ENCODE results near the gene CDC42BPB.
"Not testable (repeated sequence)": the region's sequence is repeated elsewhere in the genome, so short reads cannot be mapped to it uniquely, and the experiment has no call there.

CDC42BPB gene

DNA sequence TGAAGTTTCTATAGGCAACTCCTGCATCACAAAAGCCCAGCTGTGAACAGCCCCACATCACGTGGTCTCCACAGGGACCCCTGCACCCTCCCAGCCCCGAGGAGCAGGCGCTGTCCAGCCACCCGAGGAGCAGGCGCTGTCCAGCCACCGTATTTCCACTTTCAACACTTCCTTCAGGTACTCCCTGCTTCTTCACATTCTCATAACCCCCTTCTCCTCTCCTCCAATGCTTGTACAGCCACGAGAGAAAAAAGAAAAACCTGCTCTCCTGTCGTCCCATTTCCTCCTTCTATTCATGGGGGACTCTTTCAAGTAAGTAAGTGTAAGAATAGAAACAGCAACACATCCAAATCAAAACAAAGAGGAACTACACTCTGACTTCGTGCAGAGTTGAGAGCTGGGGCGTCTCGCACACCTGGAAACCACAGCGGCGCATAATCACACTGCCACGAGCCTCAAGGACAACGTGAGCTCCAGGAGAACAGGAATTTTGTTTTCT is 11.9 kb downstream of the CDC42BPB start:
- DNase-seq, result no peak

DNA sequence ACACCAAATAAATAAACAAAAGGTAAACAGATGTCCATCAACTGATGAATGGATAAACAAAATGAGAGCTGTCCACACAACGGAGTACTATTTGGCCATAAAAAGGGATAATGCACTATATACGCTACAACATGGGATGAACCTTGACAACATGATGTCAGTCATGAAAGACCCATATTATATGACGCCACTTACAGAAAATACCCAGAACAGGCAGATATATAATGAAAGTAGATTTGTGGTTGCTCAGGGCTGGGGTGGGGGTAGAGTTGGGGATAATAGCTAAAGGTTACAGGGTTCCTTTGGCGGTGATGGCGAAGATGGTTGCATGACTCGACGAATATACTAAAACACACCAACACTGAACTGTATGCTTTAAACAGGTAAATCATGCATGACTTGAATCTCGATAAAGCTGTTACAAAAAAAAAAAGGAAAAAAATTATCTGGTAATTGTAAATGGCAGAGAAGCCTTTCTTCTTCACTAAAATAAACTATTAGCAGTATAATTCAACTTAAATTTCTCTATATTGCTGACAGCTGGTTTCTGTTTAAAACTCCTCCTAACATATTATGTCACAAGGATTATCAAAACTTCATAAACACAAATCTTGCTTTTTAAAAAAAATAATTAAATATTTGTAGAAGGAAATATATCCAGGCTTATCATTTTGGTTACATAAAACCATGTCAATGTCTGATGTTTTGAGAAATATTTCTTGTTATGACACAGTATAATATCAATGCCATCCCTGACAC is 13.9 kb downstream of the CDC42BPB start:
- DNase-seq, result no peak

DNA sequence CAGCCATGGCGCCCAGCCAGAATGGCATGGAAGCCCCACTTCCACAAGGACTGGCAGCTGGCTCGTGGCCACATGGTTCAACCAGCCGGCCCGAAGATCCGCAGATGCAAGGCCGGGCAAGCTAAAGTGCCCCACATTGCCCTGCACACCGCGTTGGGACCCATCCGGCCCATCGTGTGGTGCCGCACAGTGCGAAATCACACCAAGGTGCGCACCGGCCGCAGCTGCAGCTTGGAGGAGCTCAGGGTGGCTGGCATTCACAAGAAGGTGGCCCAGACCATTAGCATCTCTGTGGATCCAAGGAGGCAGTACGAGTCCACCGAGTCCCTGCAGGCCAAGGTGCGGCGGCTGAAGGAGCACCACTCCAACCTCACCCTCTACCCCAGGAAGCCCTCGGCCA is 15.9 kb downstream of the CDC42BPB start:
- DNase-seq, result no peak

DNA sequence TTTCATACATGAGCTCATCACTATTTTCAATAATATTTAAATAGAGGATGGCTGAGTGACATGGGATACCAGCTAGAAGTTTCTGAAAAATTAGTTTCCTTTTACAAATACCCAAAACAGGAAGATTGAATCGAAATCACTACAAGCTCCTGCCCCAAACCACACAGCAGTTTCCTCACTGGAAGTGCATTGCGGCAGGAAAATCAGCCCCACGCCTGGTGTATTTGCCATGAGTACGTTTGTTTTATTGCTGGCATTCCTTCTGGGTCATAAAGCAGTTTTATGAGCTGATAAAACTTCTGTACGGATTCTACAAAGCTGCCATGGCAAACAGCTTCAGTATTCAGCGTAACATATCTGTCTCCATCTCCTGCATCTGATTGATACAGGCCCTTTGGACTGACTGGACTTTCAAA is 23.7 kb downstream of the CDC42BPB start:
- DNase-seq, result no peak

DNA sequence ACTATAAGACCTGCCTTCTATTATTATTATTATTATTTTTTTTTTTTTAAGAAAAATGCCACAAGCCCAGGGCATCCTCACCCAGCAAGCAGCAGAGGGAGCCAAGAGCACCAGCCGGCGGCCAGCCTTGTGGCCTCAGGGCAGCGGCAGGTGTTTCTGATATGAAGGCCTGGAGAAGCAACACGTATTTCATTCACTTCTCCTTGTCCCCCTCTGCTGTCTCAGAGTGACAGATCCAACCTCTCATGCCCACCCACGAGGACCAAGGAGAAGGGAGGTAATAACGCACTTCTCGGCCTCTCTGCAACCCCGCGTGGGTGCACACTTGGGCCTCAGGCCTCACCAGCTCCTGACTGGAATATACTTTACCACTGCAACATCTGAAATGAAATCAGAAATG is 25.4 kb downstream of the CDC42BPB start:
- DNase-seq, result no peak

DNA sequence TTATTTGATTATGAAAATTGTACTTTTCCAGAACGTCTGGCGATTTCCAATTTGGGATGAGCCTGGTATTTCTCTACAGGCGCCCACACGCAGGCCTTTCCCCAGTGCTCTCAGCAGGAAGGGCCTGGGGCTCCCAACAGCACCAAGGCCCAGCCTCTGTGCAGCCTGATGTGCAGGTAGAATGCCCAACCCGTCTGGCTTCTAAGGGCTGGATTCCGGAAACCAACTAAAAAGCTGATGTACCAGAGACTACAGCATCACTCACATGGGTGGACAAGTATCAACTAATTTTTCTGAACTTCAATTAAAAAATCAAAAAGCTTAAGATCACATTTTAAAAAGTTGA is 25.8 kb downstream of the CDC42BPB start:
- no peak for DNase-seq

DNA sequence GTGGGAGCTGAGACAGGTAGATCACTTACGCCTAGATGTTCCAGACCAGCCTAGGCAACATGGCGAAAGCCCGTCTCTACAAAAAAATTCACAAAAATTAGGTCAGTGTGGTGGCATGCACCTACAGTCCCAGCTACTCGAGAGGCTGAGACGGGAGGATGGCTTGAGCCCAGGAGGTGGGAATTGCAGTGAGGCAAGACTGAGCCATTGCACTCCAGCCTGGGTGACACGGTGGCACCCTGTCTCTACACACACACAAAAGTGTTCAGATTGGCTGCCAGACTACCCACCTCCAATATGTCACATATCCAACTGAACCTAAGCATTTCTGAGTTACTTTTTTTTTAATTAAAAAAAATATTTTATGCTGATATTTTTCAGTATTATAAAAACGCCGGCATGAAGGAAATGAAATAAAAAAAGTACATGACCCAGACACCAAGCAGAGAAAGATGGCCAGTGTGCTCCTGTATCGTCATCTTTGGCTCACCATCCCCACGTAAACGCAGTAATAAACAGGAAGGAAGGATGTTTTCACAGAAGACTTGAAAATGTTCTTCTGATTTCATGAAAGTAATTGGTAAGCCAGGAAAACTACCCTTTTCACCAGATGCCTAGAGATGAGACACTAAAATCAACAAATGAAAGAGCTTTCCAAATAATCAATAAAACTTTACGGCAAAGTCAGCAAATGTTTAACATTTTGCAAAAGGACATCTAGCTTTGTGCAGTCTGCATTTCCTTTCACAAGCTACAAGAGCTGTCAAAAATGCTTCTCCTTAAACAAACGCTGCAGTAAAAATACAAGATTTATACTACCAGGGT is 26.4 kb downstream of the CDC42BPB start:
- DNase-seq, result no peak

DNA sequence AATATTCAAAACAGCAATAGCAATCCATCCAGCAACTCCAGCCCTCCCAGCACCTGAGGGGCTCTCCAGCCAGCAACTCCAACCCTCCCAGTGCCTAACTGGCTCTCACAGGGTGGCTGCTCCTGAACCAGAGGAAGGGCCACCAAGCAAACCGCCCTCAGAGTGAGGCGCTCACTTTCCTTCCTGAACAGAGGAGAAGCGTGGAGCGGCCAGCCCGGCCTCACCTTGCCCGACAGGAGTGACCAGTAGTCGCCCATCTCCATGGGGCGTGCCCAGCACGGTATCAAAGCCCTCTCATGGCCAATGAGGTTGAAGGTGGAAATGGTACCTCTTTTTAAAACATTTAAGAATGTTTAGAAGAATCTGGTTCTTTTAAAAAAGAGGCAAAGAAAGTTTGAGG is 27.4 kb downstream of the CDC42BPB start:
- no peak for DNase-seq

DNA sequence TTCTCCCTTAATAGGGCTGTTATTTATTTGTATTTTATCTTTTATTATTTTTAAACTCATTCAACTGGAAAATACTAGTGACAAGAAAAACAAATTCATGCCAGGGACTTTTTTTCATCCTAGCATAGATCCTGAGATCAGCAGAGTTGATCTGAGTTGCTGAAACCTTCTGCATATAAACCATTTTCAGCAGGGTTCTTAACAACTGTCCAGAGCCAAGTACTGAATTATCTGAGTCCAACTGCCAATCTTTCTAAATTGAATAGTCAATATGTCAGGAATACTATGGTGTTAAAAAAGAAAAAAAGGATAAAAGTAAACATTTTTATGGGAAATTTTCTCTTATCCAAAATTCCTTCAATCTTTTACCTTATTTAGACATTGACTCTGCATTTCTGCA is 28.6 kb downstream of the CDC42BPB start:
- no peak for DNase-seq

DNA sequence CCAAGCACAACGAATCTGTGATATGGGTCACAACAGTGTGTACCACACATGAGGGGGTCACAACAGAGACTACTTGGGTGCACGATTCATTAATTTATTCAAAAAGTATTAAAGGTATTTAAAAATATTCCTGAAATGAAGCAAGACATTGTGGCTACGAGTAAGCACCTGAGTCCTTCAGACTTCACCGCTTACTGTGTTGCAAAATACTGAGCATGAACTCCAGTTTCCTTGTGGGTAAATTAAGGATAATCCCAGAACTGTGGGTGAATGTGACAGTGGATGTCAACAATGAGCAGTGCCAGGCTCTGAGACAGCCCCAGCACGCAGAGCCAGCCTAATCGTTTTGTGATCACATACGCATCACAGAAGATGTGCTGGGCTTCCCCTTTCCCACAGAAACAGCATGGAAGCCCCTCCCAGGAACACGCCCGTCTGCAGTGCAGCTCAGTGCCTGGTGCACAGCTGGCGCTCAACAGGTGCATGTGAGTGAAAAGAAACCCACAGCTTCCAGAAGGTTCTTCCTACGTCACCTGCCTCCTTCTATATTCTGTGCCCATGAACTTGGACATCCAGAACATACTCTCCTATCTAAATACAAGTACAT is 29.1 kb downstream of the CDC42BPB start:
- DNase-seq, result no peak

DNA sequence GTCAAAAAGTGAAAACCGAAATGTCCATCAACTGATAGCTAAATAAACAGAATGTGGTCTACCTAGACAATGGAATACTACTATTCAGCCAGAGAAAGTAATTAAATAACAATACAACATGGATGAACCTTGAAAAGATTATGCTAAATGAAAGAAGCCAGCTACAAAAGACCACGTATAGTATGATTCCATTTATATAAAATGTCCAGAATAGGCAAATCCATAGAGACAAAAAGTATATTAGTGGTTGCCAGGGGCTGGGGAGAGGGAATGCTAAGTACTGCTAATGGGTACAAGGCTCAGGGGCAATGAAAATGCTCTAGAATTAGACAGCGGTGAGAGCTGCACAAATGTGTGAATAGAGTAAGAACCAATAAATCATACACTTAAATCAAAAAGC is 29.9 kb downstream of the CDC42BPB start:
- no peak for DNase-seq

DNA sequence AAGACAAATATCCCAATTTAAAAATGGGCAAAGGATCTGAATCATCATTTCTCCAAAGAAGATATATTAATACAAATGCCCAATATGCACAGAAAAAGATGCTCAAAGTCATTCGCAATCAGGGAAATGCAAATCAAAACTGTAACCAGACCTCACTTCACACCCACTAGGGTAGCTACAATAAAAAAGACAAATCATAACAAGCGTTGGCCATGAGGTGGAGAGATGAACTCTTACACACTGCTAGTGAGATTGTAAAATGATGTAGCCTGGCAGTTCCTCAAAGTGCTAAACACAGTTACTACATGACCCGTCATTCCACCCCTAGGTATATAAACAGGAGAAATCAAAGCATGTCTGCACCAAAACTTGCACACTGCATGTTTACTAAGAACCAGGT is 30.4 kb downstream of the CDC42BPB start:
- DNase-seq, result no peak

DNA sequence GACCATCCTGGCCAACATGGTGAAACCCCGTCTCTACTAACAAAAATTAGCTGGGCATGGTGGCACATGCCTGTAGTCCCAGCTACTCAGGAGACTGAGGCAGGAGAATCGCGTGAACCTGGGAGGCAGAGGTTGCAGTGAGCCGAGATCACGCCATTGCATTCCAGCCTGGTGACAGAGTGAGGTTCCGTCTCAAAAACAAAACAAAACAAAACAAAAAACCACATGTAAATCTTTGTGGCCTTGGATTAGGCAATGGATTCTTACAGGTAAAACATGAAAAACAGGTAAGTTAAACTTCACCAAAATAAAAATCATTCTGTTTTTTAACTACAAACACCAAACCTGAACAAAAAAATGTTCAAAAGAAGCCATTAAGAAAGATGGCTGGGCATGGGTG is 31.2 kb downstream of the CDC42BPB start:
- not testable (repeated sequence) for DNase-seq

DNA sequence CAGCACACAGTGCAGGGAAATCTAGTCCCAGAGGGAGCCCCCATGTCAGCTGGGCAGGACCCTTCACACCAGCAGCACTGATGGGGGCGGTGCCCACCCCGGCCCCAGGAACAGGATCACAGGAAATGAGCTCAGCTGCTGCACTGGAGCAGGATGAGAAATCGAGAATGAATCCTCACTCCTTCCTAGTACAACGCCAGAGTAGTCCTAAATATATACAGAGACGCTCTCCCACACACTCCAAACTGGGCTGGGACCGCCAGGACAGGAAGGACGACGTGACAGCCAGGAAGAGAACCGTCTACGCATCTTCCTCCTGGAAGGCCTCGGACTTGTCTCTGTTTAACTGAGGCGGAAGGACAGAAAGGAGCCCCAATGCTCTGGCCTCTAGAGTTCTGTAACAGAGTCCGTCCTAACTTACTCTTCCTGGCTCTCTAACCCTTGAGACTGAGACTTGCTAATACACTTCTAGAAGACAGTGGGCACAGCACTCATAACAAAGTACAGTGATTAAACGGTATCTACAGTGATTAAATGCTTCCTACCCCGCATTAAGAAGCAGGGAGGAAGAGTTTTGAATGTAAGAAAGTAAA is 33.4 kb downstream of the CDC42BPB start:
- DNase-seq, result no peak

DNA sequence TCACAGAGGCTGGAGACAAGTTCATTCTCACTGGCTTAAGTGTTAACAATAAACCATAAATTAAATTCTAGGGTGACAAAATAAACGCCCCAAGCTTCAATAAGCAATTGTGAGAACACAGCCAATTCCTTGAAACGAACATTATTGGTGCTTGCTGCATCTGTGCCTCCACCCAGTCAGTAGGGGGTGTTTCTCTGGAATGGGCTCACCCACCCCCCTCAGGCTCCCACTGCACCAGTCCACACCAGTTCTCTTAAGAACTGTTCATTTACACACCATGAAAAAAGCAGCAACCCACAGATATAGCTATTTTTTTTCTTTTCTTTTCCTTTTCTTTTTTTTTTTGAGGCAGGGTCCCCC is 34.7 kb downstream of the CDC42BPB start:
- DNase-seq, result no peak

DNA sequence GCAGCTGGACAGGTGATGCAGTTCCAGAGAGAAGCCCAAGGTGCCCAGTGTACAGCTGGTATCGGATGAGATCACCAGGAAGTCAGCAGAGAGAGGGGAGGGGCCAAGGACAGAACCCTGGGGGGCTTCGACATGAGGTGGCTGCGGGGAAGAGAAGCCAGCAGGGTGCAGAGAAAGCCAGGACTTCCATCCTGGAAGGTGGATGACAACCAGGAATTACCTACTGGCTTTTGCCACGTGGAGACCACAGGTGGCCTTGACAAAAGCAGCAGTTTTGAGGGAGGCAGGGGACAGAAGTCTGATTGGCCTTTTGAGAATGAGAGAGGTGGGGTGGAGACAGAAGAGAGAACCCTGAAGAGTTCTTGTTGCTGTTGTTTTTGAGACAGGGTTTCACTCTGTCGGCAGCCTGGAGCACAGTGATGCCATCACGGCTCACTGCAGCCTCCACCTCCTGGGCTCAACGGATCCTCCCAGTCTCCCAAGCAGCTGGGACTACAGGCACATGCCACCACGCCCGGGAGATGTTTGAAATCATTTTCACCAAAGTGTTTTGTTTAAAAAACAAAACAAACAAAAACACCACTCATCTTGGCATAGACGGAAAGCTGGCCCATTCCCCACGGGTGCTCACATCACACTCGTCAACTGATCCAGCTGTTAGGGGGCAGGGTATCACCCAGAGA is 35.2 kb downstream of the CDC42BPB start:
- no peak for DNase-seq

DNA sequence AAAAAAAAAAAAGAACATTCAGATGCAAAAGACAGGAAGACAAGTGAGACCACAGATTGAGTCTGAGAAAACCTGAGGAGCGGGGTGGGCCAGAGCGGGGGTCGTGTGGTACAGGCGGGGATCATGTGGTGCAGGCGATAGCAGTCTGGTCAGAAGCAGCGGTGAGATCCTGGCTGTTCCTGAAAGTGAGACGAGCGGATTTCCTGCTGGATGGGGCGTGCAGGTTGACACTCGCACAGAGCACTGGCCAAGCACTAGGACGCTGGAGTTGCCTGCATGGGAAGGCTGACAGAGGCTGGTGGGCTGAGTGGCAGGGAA is 35.7 kb downstream of the CDC42BPB start:
- no peak for DNase-seq

DNA sequence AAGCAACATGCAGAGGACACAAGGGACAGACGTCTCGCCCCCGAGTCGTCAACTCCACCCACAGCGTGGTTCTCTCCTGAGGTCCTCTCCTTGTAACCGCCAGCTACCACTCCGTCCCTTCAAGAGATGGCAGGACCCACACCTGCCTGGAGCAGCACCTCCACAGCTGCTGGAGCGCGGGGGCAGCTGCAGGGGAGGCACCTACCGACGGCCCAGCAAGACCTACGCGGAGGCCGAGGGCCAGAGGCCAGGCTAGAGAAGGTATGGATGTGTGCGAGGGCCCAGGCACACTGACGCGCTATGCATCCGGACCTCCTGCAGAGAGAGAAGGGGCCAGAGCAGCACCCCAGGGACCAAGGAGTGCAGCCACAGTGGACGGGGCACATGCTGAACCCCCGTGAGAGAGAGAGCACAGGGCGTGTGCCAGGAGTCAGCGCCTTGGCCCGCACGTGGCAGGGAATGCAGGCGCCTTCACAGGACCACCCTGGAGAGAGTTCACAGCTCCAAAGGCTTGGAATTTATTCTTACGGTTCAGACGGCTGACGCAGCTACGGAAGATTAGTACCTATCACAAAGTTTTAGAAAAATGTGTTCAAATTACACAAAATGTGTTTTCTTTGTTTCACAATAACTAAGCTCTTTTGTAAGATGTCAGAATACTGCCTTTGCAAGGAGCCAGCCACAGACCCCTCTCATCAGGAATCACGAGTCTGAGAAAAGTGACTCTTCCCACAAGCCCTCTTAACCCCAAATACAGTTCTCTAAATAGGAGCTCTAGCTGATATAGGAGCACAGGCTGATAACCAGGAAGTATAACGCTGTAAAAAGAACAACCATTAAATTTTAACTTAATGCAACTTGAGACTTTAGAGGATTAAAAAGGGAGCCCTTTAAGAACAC is 36.8 kb downstream of the CDC42BPB start:
- no peak for DNase-seq

DNA sequence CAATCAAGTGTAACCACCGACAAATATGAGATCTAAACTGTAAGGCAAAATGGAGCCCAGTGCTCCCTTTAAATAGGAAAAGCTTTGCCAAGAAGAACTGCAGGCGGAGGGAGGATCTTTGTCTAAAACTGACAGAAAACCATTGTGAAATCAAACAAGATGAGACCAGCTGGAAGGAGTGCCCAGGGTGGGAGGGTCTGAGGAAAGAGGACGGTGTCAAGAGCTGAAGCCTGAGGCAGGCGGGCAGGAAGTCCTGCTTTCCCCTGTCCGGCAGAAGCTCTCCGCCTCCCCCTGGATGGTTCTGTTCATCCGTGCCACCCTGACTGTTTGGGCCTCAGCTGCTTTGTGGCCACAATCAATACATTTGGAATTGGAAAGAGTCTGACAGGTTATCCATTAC is 37.5 kb downstream of the CDC42BPB start:
- no peak for DNase-seq

DNA sequence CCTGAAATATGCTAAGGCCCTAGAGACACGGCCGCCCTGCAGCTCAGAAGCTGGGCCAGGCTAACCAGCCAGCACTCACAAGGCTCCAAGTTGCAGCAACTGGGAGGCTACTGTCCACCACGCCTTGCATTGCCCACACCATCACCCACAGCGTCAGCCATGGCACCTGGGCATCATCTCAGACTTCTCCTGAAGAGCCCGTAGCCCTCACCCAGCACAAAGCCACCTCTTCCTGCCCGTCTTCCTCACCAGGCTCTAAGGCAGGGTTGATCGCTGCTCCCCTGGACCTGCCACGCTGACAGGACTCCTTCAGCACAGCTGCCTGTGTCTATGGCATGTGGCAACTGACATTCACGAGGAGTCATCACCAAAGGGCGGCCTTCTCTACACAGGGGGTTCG is 38.1 kb downstream of the CDC42BPB start:
- DNase-seq, result no peak

DNA sequence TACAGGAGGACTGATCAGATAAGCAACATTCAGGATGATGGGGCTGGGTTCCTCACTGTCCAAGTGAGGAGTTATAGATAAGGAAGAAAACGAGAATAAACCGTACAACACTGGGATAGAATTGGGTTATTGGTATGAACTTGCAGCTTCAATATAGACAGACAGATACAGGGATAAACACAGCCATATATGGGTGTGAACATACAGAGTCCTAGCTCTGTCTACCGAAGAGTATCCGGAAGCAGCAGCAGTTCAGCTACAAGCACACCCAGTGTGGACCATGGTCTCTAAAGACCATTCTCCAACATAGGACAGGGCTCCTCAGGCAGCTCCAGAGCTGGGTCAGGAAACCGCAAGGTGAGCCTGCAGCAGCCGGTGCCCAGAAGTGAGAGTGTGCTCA is 40.8 kb downstream of the CDC42BPB start:
- DNase-seq, result no peak

DNA sequence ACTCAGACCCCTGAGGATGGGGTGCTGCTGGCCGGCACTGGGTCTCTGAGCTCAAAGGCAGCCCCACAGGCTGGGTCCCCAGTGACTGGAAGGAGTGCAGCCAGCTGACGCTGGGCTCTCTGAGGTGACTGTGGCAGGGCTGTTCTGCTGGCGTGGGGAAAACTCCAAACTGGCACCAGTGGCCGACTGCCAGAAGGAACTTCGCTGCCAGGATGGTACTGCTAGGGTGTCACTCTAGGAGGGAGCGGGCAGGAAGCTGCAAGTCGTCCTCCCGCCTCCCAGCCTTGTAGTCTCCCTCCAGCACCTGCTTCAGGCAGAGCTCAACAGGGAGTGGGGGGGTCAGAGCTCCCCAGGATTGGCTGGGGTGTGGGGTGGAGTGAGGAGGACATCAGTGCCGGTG is 41.3 kb downstream of the CDC42BPB start:
- no peak for DNase-seq

Data from activated CD8-positive, alpha-beta memory T cell treated with anti-CD3 and anti-CD28 coated beads, Interleukin-2, amount 50 U/mL, for 48 hours (primary cell).